ENCODE results near the gene KIF11. TPM values are rescaled to one million over a fixed set of nuclear protein-coding genes. Genes with fewer than 3 reads are reported as not detected.

The KIF11 gene
- total and polyA plus RNA-seq, 2 experiments from 2014 or later, result 26.1 to 56.7 TPM

DNA sequence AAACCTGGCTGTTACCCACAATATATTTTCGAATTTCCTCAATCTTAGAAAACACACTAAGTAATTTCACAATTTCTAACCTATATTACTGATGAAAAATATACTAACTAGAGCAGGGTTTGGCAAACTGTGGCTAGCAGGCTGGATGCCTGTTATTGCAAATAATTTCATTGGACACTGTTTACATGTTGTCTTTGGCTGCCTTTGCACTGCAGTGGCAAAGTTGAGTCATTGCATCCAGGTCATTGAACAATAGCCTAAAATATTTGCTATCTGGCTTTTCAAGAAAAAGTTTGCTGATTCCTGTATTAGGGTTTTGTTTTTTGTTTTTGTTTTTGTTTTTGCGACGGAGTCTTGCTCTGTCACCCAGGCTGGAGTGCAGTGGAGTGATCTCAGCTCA is 47.2 kb downstream of the KIF11 start:
- Histone ChIP-seq H3K27me3 (ENCODE audit: insufficient read depth) (no peaks in the 10 kb centered on the region), H2AFZ (no peak overlapping the region), H3K79me2 (replicated peaks; ENCODE audit: insufficient read depth) (no peaks in the 10 kb centered on the region), H4K20me1 (replicated peaks; ENCODE audit: insufficient read depth) (no peaks in the 10 kb centered on the region; the same call in 1 of the 2 replicates), H3K9me2 (ENCODE audit: insufficient read depth) (no peaks in the 10 kb centered on the region), H3K36me3 (ENCODE audit: insufficient read depth) (peaks cover 24% of the 10 kb centered on the region), H3F3A (replicated peaks; ENCODE audit: low read depth) (no peaks in the 10 kb centered on the region), H3K4me3 (no peak overlapping the region), H3K4me2 (no peak overlapping the region), H3K27ac (ENCODE audit: low read depth) (no peak overlapping the region), H3K4me1 (ENCODE audit: insufficient read depth) (no peaks in the 10 kb centered on the region)
- TF ChIP-seq, protein P1, sequence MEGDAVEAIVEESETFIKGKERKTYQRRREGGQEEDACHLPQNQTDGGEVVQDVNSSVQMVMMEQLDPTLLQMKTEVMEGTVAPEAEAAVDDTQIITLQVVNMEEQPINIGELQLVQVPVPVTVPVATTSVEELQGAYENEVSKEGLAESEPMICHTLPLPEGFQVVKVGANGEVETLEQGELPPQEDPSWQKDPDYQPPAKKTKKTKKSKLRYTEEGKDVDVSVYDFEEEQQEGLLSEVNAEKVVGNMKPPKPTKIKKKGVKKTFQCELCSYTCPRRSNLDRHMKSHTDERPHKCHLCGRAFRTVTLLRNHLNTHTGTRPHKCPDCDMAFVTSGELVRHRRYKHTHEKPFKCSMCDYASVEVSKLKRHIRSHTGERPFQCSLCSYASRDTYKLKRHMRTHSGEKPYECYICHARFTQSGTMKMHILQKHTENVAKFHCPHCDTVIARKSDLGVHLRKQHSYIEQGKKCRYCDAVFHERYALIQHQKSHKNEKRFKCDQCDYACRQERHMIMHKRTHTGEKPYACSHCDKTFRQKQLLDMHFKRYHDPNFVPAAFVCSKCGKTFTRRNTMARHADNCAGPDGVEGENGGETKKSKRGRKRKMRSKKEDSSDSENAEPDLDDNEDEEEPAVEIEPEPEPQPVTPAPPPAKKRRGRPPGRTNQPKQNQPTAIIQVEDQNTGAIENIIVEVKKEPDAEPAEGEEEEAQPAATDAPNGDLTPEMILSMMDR (conservative IDR thresholded peaks at IDR 0.05; ENCODE audit: low read depth in 2 of 2), result no peak
- TF ChIP-seq NANOG (IDR thresholded peaks at IDR 0.05; ENCODE audit: borderline replicate concordance), result no peak
- TF ChIP-seq, protein P2, sequence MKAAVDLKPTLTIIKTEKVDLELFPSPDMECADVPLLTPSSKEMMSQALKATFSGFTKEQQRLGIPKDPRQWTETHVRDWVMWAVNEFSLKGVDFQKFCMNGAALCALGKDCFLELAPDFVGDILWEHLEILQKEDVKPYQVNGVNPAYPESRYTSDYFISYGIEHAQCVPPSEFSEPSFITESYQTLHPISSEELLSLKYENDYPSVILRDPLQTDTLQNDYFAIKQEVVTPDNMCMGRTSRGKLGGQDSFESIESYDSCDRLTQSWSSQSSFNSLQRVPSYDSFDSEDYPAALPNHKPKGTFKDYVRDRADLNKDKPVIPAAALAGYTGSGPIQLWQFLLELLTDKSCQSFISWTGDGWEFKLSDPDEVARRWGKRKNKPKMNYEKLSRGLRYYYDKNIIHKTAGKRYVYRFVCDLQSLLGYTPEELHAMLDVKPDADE (IDR thresholded peaks at IDR 0.05), result no peak
- TF ChIP-seq, protein P3, sequence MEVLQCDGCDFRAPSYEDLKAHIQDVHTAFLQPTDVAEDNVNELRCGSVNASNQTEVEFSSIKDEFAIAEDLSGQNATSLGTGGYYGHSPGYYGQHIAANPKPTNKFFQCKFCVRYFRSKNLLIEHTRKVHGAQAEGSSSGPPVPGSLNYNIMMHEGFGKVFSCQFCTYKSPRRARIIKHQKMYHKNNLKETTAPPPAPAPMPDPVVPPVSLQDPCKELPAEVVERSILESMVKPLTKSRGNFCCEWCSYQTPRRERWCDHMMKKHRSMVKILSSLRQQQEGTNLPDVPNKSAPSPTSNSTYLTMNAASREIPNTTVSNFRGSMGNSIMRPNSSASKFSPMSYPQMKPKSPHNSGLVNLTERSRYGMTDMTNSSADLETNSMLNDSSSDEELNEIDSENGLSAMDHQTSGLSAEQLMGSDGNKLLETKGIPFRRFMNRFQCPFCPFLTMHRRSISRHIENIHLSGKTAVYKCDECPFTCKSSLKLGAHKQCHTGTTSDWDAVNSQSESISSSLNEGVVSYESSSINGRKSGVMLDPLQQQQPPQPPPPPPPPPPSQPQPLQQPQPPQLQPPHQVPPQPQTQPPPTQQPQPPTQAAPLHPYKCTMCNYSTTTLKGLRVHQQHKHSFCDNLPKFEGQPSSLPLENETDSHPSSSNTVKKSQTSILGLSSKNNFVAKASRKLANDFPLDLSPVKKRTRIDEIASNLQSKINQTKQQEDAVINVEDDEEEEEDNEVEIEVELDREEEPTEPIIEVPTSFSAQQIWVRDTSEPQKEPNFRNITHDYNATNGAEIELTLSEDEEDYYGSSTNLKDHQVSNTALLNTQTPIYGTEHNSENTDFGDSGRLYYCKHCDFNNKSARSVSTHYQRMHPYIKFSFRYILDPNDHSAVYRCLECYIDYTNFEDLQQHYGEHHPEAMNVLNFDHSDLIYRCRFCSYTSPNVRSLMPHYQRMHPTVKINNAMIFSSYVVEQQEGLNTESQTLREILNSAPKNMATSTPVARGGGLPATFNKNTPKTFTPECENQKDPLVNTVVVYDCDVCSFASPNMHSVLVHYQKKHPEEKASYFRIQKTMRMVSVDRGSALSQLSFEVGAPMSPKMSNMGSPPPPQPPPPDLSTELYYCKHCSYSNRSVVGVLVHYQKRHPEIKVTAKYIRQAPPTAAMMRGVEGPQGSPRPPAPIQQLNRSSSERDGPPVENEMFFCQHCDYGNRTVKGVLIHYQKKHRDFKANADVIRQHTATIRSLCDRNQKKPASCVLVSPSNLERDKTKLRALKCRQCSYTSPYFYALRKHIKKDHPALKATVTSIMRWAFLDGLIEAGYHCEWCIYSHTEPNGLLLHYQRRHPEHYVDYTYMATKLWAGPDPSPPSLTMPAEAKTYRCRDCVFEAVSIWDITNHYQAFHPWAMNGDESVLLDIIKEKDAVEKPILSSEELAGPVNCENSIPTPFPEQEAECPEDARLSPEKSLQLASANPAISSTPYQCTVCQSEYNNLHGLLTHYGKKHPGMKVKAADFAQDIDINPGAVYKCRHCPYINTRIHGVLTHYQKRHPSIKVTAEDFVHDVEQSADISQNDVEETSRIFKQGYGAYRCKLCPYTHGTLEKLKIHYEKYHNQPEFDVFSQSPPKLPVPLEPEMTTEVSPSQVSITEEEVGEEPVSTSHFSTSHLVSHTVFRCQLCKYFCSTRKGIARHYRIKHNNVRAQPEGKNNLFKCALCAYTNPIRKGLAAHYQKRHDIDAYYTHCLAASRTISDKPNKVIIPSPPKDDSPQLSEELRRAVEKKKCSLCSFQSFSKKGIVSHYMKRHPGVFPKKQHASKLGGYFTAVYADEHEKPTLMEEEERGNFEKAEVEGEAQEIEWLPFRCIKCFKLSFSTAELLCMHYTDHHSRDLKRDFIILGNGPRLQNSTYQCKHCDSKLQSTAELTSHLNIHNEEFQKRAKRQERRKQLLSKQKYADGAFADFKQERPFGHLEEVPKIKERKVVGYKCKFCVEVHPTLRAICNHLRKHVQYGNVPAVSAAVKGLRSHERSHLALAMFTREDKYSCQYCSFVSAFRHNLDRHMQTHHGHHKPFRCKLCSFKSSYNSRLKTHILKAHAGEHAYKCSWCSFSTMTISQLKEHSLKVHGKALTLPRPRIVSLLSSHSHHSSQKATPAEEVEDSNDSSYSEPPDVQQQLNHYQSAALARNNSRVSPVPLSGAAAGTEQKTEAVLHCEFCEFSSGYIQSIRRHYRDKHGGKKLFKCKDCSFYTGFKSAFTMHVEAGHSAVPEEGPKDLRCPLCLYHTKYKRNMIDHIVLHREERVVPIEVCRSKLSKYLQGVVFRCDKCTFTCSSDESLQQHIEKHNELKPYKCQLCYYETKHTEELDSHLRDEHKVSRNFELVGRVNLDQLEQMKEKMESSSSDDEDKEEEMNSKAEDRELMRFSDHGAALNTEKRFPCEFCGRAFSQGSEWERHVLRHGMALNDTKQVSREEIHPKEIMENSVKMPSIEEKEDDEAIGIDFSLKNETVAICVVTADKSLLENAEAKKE (CRISPR knock-in tag; IDR thresholded peaks at IDR 0.05), result no peak
- no peak for TF ChIP-seq ZNF114 (CRISPR knock-in tag; IDR thresholded peaks at IDR 0.05)
- TF ChIP-seq, protein P4, sequence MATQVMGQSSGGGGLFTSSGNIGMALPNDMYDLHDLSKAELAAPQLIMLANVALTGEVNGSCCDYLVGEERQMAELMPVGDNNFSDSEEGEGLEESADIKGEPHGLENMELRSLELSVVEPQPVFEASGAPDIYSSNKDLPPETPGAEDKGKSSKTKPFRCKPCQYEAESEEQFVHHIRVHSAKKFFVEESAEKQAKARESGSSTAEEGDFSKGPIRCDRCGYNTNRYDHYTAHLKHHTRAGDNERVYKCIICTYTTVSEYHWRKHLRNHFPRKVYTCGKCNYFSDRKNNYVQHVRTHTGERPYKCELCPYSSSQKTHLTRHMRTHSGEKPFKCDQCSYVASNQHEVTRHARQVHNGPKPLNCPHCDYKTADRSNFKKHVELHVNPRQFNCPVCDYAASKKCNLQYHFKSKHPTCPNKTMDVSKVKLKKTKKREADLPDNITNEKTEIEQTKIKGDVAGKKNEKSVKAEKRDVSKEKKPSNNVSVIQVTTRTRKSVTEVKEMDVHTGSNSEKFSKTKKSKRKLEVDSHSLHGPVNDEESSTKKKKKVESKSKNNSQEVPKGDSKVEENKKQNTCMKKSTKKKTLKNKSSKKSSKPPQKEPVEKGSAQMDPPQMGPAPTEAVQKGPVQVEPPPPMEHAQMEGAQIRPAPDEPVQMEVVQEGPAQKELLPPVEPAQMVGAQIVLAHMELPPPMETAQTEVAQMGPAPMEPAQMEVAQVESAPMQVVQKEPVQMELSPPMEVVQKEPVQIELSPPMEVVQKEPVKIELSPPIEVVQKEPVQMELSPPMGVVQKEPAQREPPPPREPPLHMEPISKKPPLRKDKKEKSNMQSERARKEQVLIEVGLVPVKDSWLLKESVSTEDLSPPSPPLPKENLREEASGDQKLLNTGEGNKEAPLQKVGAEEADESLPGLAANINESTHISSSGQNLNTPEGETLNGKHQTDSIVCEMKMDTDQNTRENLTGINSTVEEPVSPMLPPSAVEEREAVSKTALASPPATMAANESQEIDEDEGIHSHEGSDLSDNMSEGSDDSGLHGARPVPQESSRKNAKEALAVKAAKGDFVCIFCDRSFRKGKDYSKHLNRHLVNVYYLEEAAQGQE (IDR thresholded peaks at IDR 0.05; ENCODE audit: unreplicated experiment), result no peak
- no peak for TF ChIP-seq POLR2AphosphoS5 (IDR thresholded peaks at IDR 0.05; ENCODE audit: low read depth)
- Mint-ChIP-seq H3K27me3 (ENCODE audit: insufficient read depth, low read depth, poor library complexity) (no peaks in the 10 kb centered on the region), H3K36me3 (ENCODE audit: low read depth) (peaks cover 32% of the 10 kb centered on the region), H3K4me3 (no peak overlapping the region), H3K27ac (no peak overlapping the region), H3K4me1 (peaks cover 6% of the 10 kb centered on the region; the same call in 2 of the 3 replicates), H3K9me3 (no peaks in the 10 kb centered on the region)
- no peak for DNase-seq (ENCODE audit: low spot score)
- no peak for ATAC-seq

All from GM23338 (cell line).